HepG2 (cell line): ENCODE data around the gene SLTM. TPM values are rescaled to one million over a fixed set of nuclear protein-coding genes. Genes with fewer than 3 reads are reported as not detected.

Experiments used
- ATAC-seq: fragments of 200-7000 bp; cut with Tn5 transposase; 3 replicates; pipeline ENCODE4 v1.9.1; 2020; ENCODE audit warnings: mild to moderate bottlenecking, moderate library complexity
- BruUV-seq: library from RNA; stranded (reverse); fragments of 400-500 nt; replicated peaks from 2 replicates; lab custom pipeline; 2021; lab: Mats Ljungman, UMichigan
- CTCF ChIA-PET: fragments of 300-600 bp; formaldehyde crosslinking; extraction: SDS; loops from one replicate; lab custom pipeline; 2021; ENCODE audit warnings: low total read pairs, inconsistent platforms, low intra/inter-chr PET ratio; lab: Yijun Ruan, JAX
- POLR2A ChIA-PET: fragments of 350-600 bp; sonication (Branson Sonifier 250); formaldehyde crosslinking; loops from one replicate; lab custom pipeline; 2020; ENCODE audit warnings: antibody characterized with exemption, inconsistent platforms; lab: Yijun Ruan, JAX
- DNase-seq: peaks from one replicate; pipeline ENCODE4 v3.0.0-alpha.2; 2015; ENCODE audit warnings: low spot score
- FAIRE-seq: peaks from 3 replicates; lab custom pipeline; 2011; peaks lifted over from hg19 to GRCh38; lab: Jason Lieb, UNC
- H2AFZ ChIP-seq: one replicate; pipeline ENCODE4 v1.6.1; 2011; ENCODE audit warnings: low read length, inconsistent platforms
- H3K27ac ChIP-seq: fragments of 300-600 bp; 3 replicates; pipeline ENCODE4 v1.8.0; 2011; ENCODE audit warnings: mixed run types, mild to moderate bottlenecking, mixed read lengths, low read length, inconsistent platforms; ENCODE audit not compliant: insufficient read depth; ENCODE audit errors: extremely low read length
- H3K27me3 ChIP-seq, 2 experiments: fragments of 200-600 bp in 1 of 2; 2 replicates in 1 of 2; 3 replicates in 1 of 2; pipeline versions ENCODE4 v1.6.0 to v1.8.0; 2011; ENCODE audit warnings: low read length in 2 of 2, mild to moderate bottlenecking in 2 of 2, moderate library complexity in 2 of 2, inconsistent platforms in 1 of 2; ENCODE audit not compliant: insufficient read depth in 2 of 2, control insufficient read depth in 1 of 2
- H3K36me3 ChIP-seq, 2 experiments: fragments of 200-600 bp in 1 of 2; replicated peaks in 1 of 2; 2 replicates in 1 of 2; 3 replicates in 1 of 2; pipeline versions ENCODE4 v1.5.1 to v1.8.0; 2011; ENCODE audit warnings: low read length in 2 of 2, inconsistent platforms in 1 of 2; ENCODE audit not compliant: insufficient read depth in 2 of 2, control insufficient read depth in 1 of 2
- H3K4me1 ChIP-seq: 2 replicates; pipeline ENCODE4 v1.5.1; 2012; ENCODE audit warnings: low read length, inconsistent platforms; ENCODE audit not compliant: insufficient read depth
- H3K4me2 ChIP-seq: 2 replicates; pipeline ENCODE4 v1.6.0; 2011; ENCODE audit warnings: low read depth, low read length, inconsistent platforms
- H3K4me3 ChIP-seq, 3 experiments: fragments of 200-600 bp in 1 of 3; sonication (generic), shearing (Covaris generic) in 1 of 3; replicated peaks in 1 of 3; 2 replicates each; pipeline ENCODE4 v1.5.1; 2011 to 2016; ENCODE audit warnings: low read length in 3 of 3, inconsistent platforms in 2 of 3, low read depth in 2 of 3, mild to moderate bottlenecking in 2 of 3, control low read depth in 1 of 3, mixed read lengths in 1 of 3; ENCODE audit not compliant: insufficient read depth in 1 of 3
- H3K79me2 ChIP-seq: one replicate; pipeline ENCODE4 v1.6.1; 2011; ENCODE audit warnings: low read length, inconsistent platforms; ENCODE audit not compliant: insufficient read depth
- H3K9ac ChIP-seq: 2 replicates; pipeline ENCODE4 v1.6.0; 2011; ENCODE audit warnings: mild to moderate bottlenecking, low read depth, low read length, inconsistent platforms; ENCODE audit not compliant: insufficient read depth
- H3K9me3 ChIP-seq: 2 replicates; pipeline ENCODE4 v1.5.1; 2012; ENCODE audit warnings: mild to moderate bottlenecking, low read length
- H4K20me1 ChIP-seq: 2 replicates; pipeline ENCODE4 v1.6.0; 2011; ENCODE audit warnings: inconsistent platforms, mild to moderate bottlenecking, low read length, moderate library complexity; ENCODE audit not compliant: insufficient read depth
- CEBPG ChIP-seq: IDR thresholded peaks from 2 replicates; pipeline ENCODE4 v1.6.1; 2016
- MLLT10 ChIP-seq: sonication (generic); formaldehyde crosslinking; IDR thresholded peaks from 2 replicates; pipeline ENCODE4 v1.4.0; 2020; ENCODE audit warnings: missing genetic modification reagents
- NPAS2 ChIP-seq: sonication (generic); formaldehyde crosslinking; IDR thresholded peaks from 2 replicates; pipeline ENCODE4 v1.8.0; 2022; ENCODE audit warnings: mild to moderate bottlenecking, missing genetic modification reagents, borderline replicate concordance
- POLR2A ChIP-seq, 2 experiments: IDR thresholded peaks; 2 replicates each; pipeline ENCODE4 v1.6.1; 2011; ENCODE audit warnings: low read depth in 2 of 2, low read length in 2 of 2, mild to moderate bottlenecking in 1 of 2, moderate library complexity in 1 of 2; ENCODE audit not compliant: insufficient read depth in 1 of 2
- REPIN1 ChIP-seq: sonication (generic); formaldehyde crosslinking; IDR thresholded peaks from 2 replicates; pipeline ENCODE4 v1.8.0; 2022; ENCODE audit warnings: missing genetic modification reagents, low read depth, mild to moderate bottlenecking, borderline replicate concordance
- SIX4 ChIP-seq: sonication (generic); formaldehyde crosslinking; IDR thresholded peaks from 2 replicates; pipeline ENCODE4 v1.4.0; 2020; ENCODE audit warnings: missing genetic modification reagents
- SMARCC2 ChIP-seq: fragments of 450-650 bp; IDR thresholded peaks from 2 replicates; pipeline ENCODE4 v1.6.1; 2017; ENCODE audit warnings: antibody characterized with exemption, mild to moderate bottlenecking
- ZMYM3 ChIP-seq: sonication (generic); formaldehyde crosslinking; IDR thresholded peaks from 2 replicates; pipeline ENCODE4 v1.5.1; 2020; ENCODE audit warnings: mild to moderate bottlenecking, missing genetic modification reagents
- ZNF549 ChIP-seq: sonication (generic); formaldehyde crosslinking; IDR thresholded peaks from 2 replicates; pipeline ENCODE4 v1.5.0; 2020; ENCODE audit warnings: missing genetic modification reagents
- ZNF780A ChIP-seq: sonication (generic); formaldehyde crosslinking; IDR thresholded peaks from 2 replicates; pipeline ENCODE4 v1.8.0; 2022; ENCODE audit warnings: mild to moderate bottlenecking, missing genetic modification reagents, moderate library complexity
- WGBS: methylation state at CpG from one replicate; pipeline ENCODE4 v1.1.6; 2017; ENCODE audit warnings: low lambda C conversion rate; 5-methylcytosine and 5-hydroxymethylcytosine counted together
- in situ Hi-C: cut with HindIII; loops from 2 replicates; pipeline ENCODE4 v1.10.0; 2017; ENCODE audit warnings: low pct_unique_long_range_greater_than_20kb; ENCODE audit not compliant: extremely low pct_ligation_motif_present
- intact Hi-C: fragments of 100-400 bp; cut with micrococcal nuclease; formaldehyde crosslinking; loops from one replicate; pipeline ENCODE4 v1.10.0; 2022; ENCODE audit not compliant: unreplicated experiment
- polyA plus RNA-seq, 8 experiments: library from polyadenylated mRNA; depleted of rRNA in 3 of 8; stranded (reverse) in 7 of 8; unstranded in 1 of 8; fragments of >200 nt; fragmentation: Illumina TruSeq in 4 of 8; extraction: Trizol in 4 of 8; gene quantifications; 2 replicates each; pipeline versions ENCODE4 v1.2.1 to v1.2.3, GENCODE V29; 2011 to 2016; ENCODE audit warnings: low read depth in 4 of 8, missing spikeins in 1 of 8, mixed read lengths in 1 of 8; ENCODE audit not compliant: insufficient read depth in 1 of 8
- total RNA-seq, 5 experiments: library from RNA; depleted of rRNA; stranded (reverse); fragments of >200 nt; fragmentation: Illumina TruSeq; extraction: Trizol; gene quantifications; 2 replicates each; pipeline ENCODE4 v1.2.3, GENCODE V29; 2016; ENCODE audit warnings: low read depth in 1 of 5
- TF ChIP-seq, protein P1 (sequence below): sonication (generic); formaldehyde crosslinking; IDR thresholded peaks from 2 replicates; pipeline ENCODE4 v1.9.0; 2021; ENCODE audit warnings: missing genetic modification reagents, mild to moderate bottlenecking, borderline replicate concordance
- TF ChIP-seq, protein P2 (sequence below): fragments of 450-650 bp; IDR thresholded peaks from 2 replicates; pipeline ENCODE4 v1.6.1; 2016
- TF ChIP-seq, protein P3 (sequence below): IDR thresholded peaks from 2 replicates; pipeline ENCODE4 v1.6.1; 2012; ENCODE audit warnings: low read depth, low read length, improper control_type of control experiment
- TF ChIP-seq, protein P4 (sequence below): sonication (generic); formaldehyde crosslinking; IDR thresholded peaks from 2 replicates; pipeline ENCODE4 v1.4.0; 2020; ENCODE audit warnings: missing genetic modification reagents, mild to moderate bottlenecking, borderline replicate concordance

SLTM gene
- total and polyA plus RNA-seq, 2 of the 13 experiments (the other 11 are each of a cell fraction or from before 2014, with no cell fraction given) = 22.0 to 64.2 TPM

DNA sequence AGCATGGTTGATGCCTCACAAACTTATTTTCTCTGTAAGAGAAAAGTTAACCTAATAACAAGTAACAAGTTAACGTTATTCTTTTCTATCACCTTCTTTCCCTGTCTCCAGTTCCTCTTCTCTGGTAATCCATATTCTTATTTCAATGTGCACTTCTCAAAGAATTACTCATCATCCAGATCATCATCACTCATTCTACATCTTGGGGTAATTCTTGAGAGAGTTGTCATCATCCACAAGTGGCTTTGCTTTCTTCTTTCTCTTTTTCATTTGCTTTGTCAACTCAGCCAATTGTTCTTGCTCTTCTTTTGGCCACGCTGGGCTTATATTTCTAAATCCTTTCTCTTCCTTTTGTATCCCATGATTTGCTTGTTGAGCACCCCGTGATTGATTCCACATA lies 33.2 kb upstream of the SLTM start:
- TF ChIP-seq REPIN1 (CRISPR knock-in tag) (no peak), MLLT10 (CRISPR knock-in tag) (no peak), ZNF780A (CRISPR knock-in tag) (no peak), NPAS2 (no peak), SMARCC2 (no peak), SIX4 (CRISPR knock-in tag) (no peak), ZMYM3 (no peak), POLR2A (IDR thresholded peaks at IDR 0.05; ENCODE audit: insufficient read depth in 1 of 2, low read depth in 2 of 2, low read length in 2 of 2) (no peak), CEBPG (CRISPR knock-in tag) (no peak), ZNF549 (CRISPR knock-in tag) (no peak)
- TF ChIP-seq, protein P1, sequence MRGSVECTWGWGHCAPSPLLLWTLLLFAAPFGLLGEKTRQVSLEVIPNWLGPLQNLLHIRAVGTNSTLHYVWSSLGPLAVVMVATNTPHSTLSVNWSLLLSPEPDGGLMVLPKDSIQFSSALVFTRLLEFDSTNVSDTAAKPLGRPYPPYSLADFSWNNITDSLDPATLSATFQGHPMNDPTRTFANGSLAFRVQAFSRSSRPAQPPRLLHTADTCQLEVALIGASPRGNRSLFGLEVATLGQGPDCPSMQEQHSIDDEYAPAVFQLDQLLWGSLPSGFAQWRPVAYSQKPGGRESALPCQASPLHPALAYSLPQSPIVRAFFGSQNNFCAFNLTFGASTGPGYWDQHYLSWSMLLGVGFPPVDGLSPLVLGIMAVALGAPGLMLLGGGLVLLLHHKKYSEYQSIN (CRISPR knock-in tag) = no peak
- TF ChIP-seq, protein P2, sequence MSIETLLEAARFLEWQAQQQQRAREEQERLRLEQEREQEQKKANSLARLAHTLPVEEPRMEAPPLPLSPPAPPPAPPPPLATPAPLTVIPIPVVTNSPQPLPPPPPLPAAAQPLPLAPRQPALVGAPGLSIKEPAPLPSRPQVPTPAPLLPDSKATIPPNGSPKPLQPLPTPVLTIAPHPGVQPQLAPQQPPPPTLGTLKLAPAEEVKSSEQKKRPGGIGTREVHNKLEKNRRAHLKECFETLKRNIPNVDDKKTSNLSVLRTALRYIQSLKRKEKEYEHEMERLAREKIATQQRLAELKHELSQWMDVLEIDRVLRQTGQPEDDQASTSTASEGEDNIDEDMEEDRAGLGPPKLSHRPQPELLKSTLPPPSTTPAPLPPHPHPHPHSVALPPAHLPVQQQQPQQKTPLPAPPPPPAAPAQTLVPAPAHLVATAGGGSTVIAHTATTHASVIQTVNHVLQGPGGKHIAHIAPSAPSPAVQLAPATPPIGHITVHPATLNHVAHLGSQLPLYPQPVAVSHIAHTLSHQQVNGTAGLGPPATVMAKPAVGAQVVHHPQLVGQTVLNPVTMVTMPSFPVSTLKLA = no peak
- TF ChIP-seq, protein P3, sequence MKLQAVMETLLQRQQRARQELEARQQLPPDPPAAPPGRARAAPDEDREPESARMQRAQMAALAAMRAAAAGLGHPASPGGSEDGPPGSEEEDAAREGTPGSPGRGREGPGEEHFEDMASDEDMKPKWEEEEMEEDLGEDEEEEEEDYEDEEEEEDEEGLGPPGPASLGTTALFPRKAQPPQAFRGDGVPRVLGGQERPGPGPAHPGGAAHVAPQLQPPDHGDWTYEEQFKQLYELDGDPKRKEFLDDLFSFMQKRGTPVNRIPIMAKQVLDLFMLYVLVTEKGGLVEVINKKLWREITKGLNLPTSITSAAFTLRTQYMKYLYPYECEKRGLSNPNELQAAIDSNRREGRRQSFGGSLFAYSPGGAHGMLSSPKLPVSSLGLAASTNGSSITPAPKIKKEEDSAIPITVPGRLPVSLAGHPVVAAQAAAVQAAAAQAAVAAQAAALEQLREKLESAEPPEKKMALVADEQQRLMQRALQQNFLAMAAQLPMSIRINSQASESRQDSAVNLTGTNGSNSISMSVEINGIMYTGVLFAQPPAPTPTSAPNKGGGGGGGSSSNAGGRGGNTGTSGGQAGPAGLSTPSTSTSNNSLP = no peak
- TF ChIP-seq, protein P4, sequence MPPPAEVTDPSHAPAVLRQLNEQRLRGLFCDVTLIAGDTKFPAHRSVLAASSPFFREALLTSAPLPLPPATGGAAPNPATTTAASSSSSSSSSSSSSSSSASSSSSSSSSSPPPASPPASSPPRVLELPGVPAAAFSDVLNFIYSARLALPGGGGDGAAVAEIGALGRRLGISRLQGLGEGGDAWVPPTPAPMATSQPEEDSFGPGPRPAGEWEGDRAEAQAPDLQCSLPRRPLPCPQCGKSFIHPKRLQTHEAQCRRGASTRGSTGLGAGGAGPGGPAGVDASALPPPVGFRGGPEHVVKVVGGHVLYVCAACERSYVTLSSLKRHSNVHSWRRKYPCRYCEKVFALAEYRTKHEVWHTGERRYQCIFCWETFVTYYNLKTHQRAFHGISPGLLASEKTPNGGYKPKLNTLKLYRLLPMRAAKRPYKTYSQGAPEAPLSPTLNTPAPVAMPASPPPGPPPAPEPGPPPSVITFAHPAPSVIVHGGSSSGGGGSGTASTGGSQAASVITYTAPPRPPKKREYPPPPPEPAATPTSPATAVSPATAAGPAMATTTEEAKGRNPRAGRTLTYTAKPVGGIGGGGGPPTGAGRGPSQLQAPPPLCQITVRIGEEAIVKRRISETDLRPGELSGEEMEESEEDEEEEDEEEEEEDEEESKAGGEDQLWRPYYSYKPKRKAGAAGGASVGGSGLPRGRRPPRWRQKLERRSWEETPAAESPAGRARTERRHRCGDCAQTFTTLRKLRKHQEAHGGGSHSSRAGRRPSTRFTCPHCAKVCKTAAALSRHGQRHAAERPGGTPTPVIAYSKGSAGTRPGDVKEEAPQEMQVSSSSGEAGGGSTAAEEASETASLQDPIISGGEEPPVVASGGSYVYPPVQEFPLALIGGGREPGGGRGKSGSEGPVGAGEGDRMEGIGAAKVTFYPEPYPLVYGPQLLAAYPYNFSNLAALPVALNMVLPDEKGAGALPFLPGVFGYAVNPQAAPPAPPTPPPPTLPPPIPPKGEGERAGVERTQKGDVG = no peak
- CTCF ChIA-PET = no interaction called here
- H3K4me3 ChIP-seq = no peak overlapping the region
- no peak overlapping the region for H3K27ac ChIP-seq
- no peak overlapping the region for H2AFZ ChIP-seq
- no peaks in the 10 kb centered on the region for H3K4me1 ChIP-seq
- H3K79me2 ChIP-seq = no peaks in the 10 kb centered on the region
- no peak overlapping the region for H3K4me2 ChIP-seq
- no peak for FAIRE-seq
- H3K9ac ChIP-seq = no peak overlapping the region
- H4K20me1 ChIP-seq = no peaks in the 10 kb centered on the region
- no TSS peak for BruUV-seq
- H3K27me3 ChIP-seq = 0 out of 5 replicates have a peak, but pooled peaks cover 0 to 1% of the 10 kb centered on the region in 2 experiments
- no peak for DNase-seq
- no peak for ATAC-seq
- 11% methylated on average over 3 of the region's 3 CpGs for WGBS
- POLR2A ChIA-PET = no interaction called here
- no peaks in the 10 kb centered on the region for H3K36me3 ChIP-seq
- H3K9me3 ChIP-seq = no peaks in the 10 kb centered on the region
- in situ Hi-C loops (no loop called here), intact Hi-C loops (no loop called here)
